ENCODE results near the gene PLCB4. TPM values are rescaled to one million over a fixed set of nuclear protein-coding genes. Genes with fewer than 3 reads are reported as not detected.
A peak's percentile ranks its signal among the peaks of the same experiment; 100 is the strongest.

PLCB4 gene
- total and polyA plus RNA-seq, 12 donors: 0.26 to 8.5 (median 2.8) TPM

GRCh38 chr20:9439806-9440205 lies 370.9 kb downstream of the PLCB4 start:
- Histone ChIP-seq H3K9me3 (replicated peaks in 1 of 3) (no peaks in the 10 kb centered on the region), H3K4me1 (replicated peaks in 1 of 2) (no peaks in the 10 kb centered on the region), H3K36me3 (replicated peaks in 1 of 2) (no peaks in the 10 kb centered on the region), H3K27me3 (no peaks in the 10 kb centered on the region), H3K4me3 (no peak overlapping the region), H3K27ac (no peak overlapping the region)
- TF ChIP-seq POLR2A (IDR thresholded peaks at IDR 0.05): no peak
- no peak for TF ChIP-seq CTCF (IDR thresholded peaks at IDR 0.05)
- no peak for DNase-seq
- intact Hi-C loops (cut with DNase I): no loop called here

- Histone ChIP-seq H3K36me3 (replicated peaks in 1 of 2) (no peaks in the 10 kb centered on the region), H3K27ac (no peak overlapping the region)
Measured at GRCh38 chr20:9440892-9441291, 372.0 kb downstream of the PLCB4 start.

GRCh38 chr20:9441948-9442347 lies 373.1 kb downstream of the PLCB4 start:
- Histone ChIP-seq H3K36me3 (replicated peaks in 1 of 2) (no peaks in the 10 kb centered on the region), H3K4me1 (replicated peaks in 1 of 2) (no peaks in the 10 kb centered on the region), H3K27ac (no peak overlapping the region), H3K9me3 (replicated peaks in 1 of 3) (no peaks in the 10 kb centered on the region), H3K27me3 (no peaks in the 10 kb centered on the region), H3K4me3 (no peak overlapping the region)
- DNase-seq: no peak
- WGBS, 4 donors: 73 to 83% (median 78%) methylated on average over 3 of the region's 3 CpGs
- intact Hi-C loops (cut with DNase I): no loop called here
- TF ChIP-seq CTCF (IDR thresholded peaks at IDR 0.05) (no peak), POLR2A (IDR thresholded peaks at IDR 0.05) (no peak)

More at GRCh38 chr20:9440892-9441291, 372.0 kb downstream of the PLCB4 start:
- 54 to 67% (median 58%) methylated on average over 3 of the region's 3 CpGs for WGBS, 4 donors
- no peaks in the 10 kb centered on the region for H3K27me3 ChIP-seq
- no peak for TF ChIP-seq CTCF (IDR thresholded peaks at IDR 0.05)
- no peak for TF ChIP-seq POLR2A (IDR thresholded peaks at IDR 0.05)
- intact Hi-C loops (cut with DNase I): no loop called here
- no peaks in the 10 kb centered on the region for H3K9me3 ChIP-seq (replicated peaks in 1 of 3)
- no peak overlapping the region for H3K4me3 ChIP-seq
- no peak for DNase-seq
- H3K4me1 ChIP-seq (replicated peaks in 1 of 2): no peaks in the 10 kb centered on the region

GRCh38 chr20:9442858-9443257 lies 374.0 kb downstream of the PLCB4 start:
- Histone ChIP-seq H3K27me3 (no peaks in the 10 kb centered on the region), H3K9me3 (replicated peaks in 1 of 3) (no peaks in the 10 kb centered on the region), H3K4me3 (no peak overlapping the region), H3K36me3 (replicated peaks in 1 of 2) (no peaks in the 10 kb centered on the region), H3K4me1 (replicated peaks in 1 of 2) (no peaks in the 10 kb centered on the region), H3K27ac (no peak overlapping the region)
- intact Hi-C loops (cut with DNase I): no loop called here
- DNase-seq: peak in 1 of 7 donors; percentile 67
- TF ChIP-seq POLR2A (IDR thresholded peaks at IDR 0.05) (no peak), CTCF (IDR thresholded peaks at IDR 0.05) (no peak)

All from adrenal gland (tissue), 12 donors.